Stimulated activated CD4-positive, alpha-beta T cell treated with anti-CD3 and anti-CD28 coated beads, Interleukin-4, amount 100 ng/mL, for 48 hours (primary cell): ENCODE results near the gene FRMD4B.
A peak's percentile ranks its signal among the peaks of the same experiment; 100 is the strongest.

Experiments used
- DNase-seq, 2 donors: peaks; one replicate each; pipeline ENCODE4 v3.0.0-alpha.2; 2020; ENCODE audit warnings: low read depth in 2 of 2

The FRMD4B gene

GRCh38 chr3:69126999-69127398, 258.9 kb downstream of the FRMD4B start:
- no peak for DNase-seq

GRCh38 chr3:69126216-69126615, 259.7 kb downstream of the FRMD4B start:
- DNase-seq, result no peak

- no peak for DNase-seq
Observed at GRCh38 chr3:69122403-69122802, 263.5 kb downstream of the FRMD4B start, which contains the start of gene LMOD3. LMOD3 (minus strand) TSS chr3:69122595; CDS start chr3:69122386, 209 bp downstream.

- DNase-seq, result no peak
Observed at GRCh38 chr3:69121950-69122349, 263.9 kb downstream of the FRMD4B start.

GRCh38 chr3:69121513-69121912, 264.4 kb downstream of the FRMD4B start:
- DNase-seq, result no peak

GRCh38 chr3:69120879-69121464, 264.9 kb downstream of the FRMD4B start:
- peak; percentile 78 for DNase-seq
